ENCODE results near the gene C14orf132.

C14orf132 gene

DNA sequence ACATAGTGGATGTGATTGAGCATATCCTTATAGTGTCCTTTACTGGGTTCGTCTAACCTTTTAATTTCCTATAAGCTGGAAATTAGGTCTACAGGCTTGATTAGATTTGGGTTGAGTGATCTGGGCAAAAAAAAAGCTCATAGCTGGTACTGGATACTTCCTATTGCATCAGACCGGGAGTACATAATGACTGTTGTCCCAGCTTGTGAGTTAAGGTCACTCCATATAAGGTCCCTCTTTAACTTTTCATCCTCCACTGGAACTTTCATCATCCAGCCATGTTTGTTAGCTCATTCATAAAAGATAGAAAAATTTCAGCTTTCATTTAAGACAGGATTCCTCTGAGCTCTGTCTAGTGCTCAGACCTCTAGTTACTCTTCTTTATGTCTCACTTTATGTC, 80.8 kb downstream of the C14orf132 start:
- no peak for DNase-seq (ENCODE audit: low spot score)

DNA sequence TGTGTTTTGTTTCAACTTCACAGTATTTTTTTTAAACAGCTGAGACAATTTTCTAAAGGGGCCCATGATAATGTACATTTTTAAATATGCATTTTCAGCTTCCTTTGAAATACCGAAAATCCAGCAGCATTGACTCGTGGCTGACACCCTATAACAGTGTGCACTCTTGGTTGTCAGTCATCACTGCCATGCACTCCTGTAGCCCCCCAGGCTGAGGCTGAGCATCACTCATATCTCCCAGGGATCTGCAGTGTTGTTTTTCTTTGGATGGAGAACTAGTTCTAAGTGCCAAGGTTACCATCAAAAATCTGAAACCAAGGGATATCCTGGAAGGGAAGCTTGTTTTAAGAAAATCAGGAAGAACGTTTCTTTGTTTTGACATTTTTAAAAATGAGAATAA, 81.2 kb downstream of the C14orf132 start:
- no peak for DNase-seq (ENCODE audit: low spot score)

DNA sequence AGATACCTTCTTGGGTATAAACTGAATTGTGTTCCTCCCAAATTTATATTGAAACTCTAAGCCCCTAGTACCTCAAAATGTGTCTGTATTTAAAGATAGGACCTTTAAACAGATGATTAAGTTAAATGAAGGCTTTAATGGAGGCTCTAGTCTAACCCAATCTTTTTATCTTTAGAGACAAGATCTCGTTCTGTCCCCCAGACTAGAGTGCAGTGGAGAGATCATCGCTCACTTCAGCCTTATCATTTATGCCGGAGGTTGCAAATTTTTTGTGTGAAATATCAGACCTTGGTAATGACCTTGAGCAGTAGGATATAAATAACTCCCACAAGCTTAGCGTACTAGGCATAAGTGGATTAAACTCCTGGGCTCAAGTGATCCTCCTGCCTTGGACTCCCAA, 81.8 kb downstream of the C14orf132 start:
- DNase-seq (ENCODE audit: low spot score) = no peak

DNA sequence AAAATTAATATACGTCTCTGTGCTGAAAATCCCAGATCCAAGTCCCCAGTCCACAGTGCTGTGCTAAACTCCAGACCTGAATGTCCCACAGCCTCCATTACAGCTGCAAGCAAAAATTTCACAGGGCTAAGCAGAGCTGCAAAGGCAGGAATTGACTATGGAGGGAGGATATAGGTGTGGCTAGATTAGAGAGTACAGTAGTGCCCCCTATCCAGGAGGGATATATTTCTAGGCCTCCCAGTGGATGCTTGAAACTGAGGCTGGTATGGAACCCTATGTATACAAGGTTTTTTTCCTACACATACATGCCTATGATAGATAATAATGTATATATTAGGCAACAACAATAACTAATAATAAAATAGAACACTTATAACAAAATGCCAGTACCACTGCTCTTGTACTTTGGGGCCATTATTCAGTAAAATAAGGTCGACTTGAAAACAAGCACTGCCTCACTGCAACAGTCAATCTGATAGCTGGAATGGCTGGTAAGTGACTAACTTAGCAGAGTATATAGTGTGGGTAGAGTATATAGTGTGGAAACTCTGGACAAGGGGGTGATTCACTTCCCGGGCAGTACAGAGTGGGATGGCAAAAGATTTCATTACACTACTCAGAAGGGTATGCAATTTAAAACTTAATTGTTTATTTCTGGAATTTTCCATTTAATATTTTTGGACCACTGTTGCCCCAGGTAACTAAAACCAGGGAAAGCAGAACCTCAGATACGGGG, 82.7 kb downstream of the C14orf132 start:
- no peak for DNase-seq (ENCODE audit: low spot score)

DNA sequence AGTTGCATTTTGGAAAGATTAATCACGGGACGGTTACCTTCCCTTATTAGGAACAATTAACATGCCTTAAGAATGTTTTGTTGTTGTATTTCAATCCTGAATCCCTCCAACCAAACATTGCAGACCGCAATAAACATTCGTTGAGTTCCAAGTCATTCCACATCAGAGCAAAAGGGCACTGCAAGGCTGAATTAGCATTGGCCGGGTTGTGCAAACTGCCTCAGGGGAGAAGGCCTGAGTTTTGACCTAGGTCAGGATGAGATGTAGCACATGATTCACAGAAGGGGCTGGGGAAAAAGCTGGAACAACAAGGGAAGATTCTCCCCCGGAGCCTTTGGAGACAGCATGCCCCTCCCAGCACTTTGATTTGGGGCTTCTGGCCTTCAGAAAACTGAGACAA, 83.3 kb downstream of the C14orf132 start:
- no peak for DNase-seq (ENCODE audit: low spot score)

DNA sequence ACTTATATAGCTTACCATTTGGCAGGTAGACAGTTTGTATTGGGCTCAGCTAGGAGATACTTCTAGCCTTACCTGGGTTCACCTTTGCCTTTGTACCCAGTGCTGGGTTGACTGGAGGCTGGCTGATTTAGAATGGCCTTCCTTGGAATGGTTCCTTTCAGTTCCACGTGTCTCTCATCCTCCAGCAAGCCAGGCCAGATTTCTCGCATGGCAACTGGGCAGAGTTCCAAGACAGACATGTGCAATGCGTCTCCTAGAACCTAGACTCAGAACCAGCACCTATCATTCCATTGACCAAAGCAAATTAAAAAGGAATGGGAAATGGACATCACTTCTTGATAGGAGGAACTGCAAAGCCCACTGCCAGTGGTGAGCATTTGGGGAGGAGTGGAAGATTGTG, 86.4 kb downstream of the C14orf132 start:
- DNase-seq (ENCODE audit: low spot score) = no peak

DNA sequence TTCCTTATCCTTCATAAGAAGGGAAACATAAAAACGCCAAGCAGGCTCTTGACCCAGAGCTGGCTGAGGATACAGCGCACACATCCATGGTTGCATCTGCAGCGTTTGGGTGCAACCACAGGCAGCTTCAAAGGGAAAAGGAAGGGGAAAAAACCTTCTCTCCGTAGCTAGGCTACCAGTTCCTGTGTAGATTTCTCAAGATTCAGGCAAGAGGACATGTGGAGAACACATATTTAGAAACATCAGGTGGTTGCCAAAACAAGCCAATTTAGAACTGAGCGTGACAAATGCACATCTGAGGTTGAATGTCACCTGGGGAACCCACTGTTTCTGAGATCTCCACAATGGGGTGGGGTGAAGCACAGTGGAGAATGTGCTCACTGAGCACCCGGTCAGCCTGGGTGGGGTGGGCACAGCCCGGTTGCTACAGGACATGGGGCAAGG, 87.2 kb downstream of the C14orf132 start:
- no peak for DNase-seq (ENCODE audit: low spot score)

DNA sequence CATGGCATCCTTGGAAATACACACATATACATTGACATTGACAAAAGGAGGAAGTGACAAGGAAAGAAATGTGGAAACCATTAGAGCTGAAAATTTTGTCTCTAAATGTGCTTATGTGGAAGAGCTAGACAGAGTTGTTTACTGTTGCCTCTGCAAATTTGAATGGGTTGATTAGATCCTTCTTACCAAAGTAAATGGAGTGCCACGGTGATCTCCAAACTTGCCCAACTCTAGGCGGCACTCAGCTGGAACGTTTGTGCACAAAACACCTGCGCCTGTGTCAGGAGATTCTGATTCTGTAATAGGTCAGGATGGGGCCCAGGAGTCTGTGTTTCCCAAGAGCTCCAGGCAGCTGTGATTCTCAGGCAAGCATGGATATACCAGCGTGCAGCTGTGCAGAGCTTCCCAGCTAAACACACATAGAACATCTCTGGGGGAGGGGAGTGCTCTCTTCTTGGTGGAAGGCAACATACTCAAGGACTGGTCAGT, 87.7 kb downstream of the C14orf132 start:
- no peak for DNase-seq (ENCODE audit: low spot score)

DNA sequence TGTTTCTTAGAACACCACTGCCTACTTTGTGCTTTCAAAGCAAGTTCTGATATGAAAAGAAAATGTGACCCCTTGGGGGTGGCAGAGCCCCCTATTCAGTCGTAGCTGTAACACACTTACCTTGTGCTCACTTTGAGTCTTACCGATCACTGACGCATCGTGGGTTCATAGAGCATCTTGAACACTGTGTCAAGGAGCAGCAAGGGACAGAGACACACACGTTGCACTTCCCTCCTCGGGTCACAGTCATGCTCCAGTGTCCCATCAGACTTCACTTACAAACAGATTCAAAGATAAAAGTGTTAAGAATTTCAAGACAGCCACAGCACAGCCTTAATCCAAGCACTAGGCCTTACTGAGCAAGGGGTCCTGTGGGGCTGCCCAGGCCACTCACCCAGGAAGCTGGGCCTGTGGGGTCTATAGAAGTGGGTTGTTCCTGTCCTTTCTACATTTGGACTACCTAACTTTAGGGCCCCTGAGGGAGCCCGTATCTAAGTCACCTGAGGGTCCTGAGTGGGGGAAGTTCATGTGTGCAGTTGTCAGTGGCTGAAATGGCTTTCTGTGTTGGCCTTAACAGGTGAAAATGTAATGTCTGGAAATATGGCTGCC, 90.1 kb downstream of the C14orf132 start:
- DNase-seq (ENCODE audit: low spot score) = no peak

DNA sequence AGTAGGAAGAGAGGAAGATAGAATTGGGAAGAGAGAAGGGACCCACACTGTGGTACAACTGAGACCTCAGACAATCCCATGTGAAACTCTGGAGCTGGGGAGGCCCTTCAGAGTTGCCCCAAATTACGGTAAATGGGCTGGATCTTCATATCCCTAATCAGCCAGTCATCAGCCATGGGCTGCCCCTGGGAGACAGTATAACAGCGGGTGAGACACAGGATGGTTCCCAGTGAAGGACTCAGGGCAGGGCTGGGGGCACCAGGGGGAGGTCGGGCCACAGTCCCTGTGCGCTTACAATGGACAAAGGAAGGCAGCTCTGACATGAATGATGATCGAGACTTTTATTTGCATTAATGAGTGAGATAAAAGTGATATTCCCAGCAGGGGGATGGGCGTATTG, 91.2 kb downstream of the C14orf132 start:
- DNase-seq (ENCODE audit: low spot score) = no peak

DNA sequence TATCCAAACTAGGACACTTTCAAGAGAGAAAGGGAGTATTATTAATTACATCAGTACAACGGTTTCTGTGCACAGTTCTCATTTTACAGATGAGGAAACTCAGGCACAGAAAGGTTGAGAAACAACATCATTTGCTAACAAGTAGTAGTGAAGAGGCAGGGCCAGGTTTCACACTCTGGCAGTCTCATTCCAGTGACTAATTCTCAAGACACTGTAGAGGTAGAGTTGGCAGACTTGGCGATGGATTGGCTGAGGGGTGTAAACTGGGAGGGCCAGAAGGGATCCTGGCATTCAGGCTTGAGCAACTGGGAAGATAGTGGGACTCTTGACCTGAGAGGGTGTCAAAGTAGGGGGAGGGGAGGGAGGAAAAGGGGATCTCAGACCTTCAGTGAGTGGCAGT, 91.7 kb downstream of the C14orf132 start:
- DNase-seq (ENCODE audit: low spot score) = no peak

DNA sequence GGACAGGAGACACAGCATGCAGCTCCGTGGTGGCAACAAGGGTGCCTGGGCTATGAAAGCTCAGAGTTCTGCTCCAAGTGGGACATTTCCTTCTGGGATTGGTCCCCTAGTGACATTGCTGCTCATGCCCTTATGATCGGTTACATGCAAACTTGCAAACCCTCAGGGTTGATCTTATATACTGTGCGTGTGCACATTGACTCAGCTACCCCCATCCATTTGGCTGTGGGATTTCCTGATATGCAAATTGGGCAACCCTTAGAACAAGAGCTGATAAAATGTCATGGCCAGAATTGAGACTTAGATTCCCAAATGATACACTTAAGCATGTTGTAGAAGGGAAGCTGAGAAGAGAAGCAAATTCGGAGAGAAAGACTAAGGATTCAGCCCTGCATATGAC, 92.7 kb downstream of the C14orf132 start:
- DNase-seq (ENCODE audit: low spot score) = no peak

DNA sequence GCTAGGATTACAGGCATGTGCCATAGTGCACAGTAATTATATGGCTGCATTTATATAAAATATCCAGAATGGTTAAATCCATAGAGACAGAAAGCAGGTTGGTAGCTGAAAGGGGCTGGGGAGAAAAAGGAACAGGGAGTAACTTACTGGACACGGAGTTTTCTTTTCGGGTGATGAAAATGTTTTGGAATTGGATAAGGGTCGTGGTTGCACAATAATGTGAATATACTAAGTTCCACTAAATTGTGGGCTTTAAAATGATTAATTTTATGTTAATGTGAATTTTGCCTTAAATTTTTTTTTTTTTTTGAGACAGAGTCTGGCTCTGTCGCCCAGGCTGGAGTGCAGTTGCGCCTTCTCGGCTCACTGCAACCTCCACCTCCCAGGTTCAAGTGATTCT, 95.3 kb downstream of the C14orf132 start:
- no peak for DNase-seq (ENCODE audit: low spot score)

DNA sequence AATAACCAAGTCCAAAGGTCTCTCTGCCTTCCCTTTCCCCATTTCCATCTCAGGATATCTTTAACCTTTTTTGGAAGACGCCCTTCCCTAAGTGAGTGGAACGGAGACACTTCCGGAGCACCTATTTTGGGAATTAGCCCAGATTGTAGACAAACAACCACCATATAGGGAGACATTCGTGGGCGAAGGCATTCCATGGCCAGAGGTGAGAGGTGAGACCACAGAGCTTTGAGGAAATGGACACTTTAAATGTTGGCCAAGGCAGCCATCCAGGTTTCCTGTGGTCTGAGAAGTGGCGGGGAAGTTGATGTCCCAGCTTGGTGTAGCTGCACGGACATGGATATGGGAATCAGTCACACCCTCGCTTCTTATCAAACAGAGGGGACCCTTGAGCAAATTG, 96.1 kb downstream of the C14orf132 start:
- no peak for DNase-seq (ENCODE audit: low spot score)

DNA sequence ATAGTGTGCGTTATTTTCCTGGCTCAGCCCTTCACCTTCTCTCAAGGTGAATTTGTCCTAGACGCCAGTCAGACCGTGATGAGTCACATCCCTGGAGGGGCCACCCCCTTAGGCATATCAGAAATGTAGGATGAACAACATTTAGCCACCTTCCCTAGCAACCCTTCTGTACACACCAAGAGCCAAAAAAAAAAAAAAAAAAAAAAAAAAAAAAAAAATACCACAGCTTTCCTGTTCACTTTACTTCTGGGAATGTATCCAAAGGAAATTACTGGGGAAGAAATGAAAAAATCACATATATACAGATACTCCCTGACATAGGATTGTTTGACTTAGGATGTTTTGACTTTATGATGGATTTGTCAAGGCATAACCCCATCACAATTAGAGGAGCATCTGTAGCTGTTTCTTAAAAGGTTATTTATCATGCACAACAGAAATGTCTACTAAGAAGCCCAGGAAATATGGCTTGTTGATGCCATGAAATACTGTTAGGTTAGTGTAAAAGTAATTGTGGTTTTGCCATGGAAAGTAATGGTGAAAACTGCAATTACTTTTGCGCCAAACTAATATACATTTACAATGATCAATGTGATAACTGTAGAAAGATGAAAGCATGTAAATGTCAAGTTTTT, 97.3 kb downstream of the C14orf132 start:
- DNase-seq (ENCODE audit: low spot score) = no peak

DNA sequence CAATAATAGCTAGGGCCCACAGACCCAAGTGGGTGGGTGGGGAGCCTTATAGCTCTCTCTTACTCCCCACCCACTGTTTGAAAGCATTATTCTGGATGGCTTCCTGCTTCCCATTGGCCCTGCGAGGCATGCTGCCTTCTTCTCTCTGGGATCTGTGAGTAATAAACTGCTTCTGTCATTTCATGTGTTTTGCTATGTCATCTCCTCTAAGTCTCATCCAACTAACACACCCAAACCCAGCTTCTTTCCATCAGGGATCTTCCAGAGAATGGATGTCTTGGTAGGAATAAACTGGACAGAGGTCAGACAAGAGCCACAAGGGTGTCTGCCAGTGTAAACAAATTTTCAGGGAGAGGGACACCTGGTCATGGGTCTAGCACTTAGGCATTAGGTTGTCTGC, 99.1 kb downstream of the C14orf132 start:
- no peak for DNase-seq (ENCODE audit: low spot score)

DNA sequence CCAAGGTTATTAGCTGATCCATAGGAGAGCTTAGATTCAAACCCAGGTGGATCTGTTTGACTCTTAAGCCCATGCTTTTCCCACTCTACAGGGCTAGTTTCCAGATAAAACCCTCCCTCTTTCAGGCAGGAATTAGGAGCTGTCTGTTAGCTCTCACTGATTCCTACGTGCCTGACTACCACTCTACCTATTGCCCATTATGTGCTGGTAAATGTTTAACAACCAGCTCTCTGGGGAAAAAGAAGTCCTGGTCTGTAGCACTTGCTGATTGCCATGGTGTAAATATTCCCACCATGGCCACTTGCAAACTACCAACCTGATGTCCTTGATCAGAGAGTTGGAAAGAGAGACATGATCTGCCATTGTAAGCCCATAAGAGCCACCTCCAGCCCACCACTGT, 100.0 kb downstream of the C14orf132 start:
- no peak for DNase-seq (ENCODE audit: low spot score)

DNA sequence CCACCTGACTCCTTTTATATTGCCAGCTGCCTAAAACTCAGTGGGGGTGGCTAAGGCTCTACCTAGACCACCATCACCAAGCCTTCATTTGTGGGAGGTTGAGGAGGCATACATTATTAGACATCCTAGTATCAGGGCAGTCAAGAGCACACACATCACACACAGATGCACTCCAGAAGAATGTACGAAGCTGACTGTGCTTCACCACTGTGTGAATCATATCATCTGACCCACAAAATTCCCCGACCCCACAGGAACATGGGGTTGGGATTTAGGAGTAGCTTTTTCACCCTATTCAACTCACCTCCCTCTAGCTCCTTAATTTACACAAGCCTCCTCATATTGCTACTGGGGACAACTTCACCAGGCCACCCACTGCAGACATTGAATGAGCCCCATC, 100.7 kb downstream of the C14orf132 start:
- no peak for DNase-seq (ENCODE audit: low spot score)

DNA sequence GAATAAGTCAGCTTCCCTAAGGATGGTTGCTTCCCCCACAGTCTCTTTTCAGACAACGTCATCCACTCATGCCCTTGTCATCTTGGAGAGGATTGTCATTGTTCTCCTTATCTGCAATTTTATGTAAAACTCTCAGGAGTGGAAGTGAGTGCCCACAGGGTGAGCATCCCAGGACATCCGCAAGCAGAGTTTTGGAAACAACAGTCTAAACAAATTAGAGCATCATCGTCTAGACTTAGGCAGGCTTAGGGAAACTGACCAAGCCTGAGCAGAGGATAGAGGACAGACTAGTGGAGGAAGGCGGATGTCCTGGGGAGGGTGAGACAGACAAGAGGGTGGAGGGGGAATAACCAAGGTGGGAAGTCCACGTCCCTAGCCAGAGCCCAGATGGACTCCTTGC, 101.8 kb downstream of the C14orf132 start:
- no peak for DNase-seq (ENCODE audit: low spot score)

Data from germinal center (tissue), 1 donor.